Cardiac fibroblast (primary cell): ENCODE results near the gene EGLN2.

ENCODE experiments used
- DNase-seq, 2 donors: peaks; one replicate each; pipeline versions ENCODE4 v3.0.0 to v3.0.0-alpha.2; 2010; ENCODE audit warnings: low read depth in 2 of 2
- H3K4me3 ChIP-seq, 2 donors: replicated peaks in 1 of 2; 1 replicate in 1 of 2; 2 replicates in 1 of 2; pipeline ENCODE4 v1.5.1; 2011; ENCODE audit warnings: low read depth in 2 of 2, low read length in 2 of 2, mild to moderate bottlenecking in 2 of 2, moderate library complexity in 1 of 2
- CTCF ChIP-seq: IDR thresholded peaks from one replicate; pipeline ENCODE4 v1.5.1; 2011; ENCODE audit warnings: low read depth, mild to moderate bottlenecking, low read length, inconsistent platforms

The EGLN2 gene

DNA sequence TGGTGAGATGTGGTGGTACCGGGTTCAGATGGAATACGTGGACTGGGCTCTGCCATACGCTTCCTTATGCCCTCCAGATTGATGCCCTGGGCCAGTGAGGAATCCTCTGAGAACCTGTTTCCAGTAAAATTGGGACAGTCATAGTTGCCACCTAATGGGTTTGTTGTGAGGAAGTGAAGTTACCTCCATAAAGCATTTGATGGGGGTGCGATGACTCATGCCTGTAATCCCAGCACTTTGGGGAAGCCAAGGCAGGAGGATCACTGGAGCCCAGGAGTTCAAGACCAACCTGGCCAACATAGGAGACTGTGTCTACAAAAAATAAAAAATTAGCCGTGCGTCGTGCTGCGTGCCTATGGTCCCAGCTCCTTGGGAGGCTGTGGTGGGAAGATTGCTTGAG is 43.2 kb upstream of the EGLN2 start:
- no peak for TF ChIP-seq CTCF
- no peak for DNase-seq
- H3K4me3 ChIP-seq = no peak overlapping the region

GRCh38 chr19:40756502-40757110 is 42.4 kb upstream of the EGLN2 start:
- no peak for DNase-seq
- TF ChIP-seq CTCF = no peak
- no peak overlapping the region for H3K4me3 ChIP-seq

DNA sequence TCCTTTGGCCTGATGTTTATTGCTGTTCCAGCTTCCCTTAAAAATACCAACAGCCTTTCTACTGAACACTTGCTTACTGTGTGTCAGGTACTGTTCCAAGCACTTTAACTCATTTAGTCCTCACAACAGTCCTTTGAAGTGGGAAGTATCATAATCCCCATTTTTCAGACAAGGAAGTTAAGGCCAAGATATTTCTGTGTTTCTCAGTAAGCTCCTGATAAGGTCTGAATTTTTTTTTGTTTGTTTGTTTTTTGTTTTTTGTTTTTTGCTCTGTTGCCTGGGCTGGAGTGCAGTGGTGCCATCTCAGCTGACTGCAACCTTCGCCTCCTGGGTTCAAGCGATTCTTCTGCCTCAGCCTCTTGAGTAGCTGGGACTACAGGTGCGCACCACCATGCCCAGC is 40.5 kb upstream of the EGLN2 start:
- TF ChIP-seq CTCF = no peak
- no peak overlapping the region for H3K4me3 ChIP-seq
- DNase-seq = no peak

- no peak for TF ChIP-seq CTCF
- no peak overlapping the region for H3K4me3 ChIP-seq
- no peak for DNase-seq
Observed at GRCh38 chr19:40759352-40759751, 39.6 kb upstream of the EGLN2 start.

GRCh38 chr19:40762754-40763470 is 36.1 kb upstream of the EGLN2 start:
- DNase-seq = no peak
- H3K4me3 ChIP-seq = no peak overlapping the region
- TF ChIP-seq CTCF = no peak

- H3K4me3 ChIP-seq = no peak overlapping the region
- no peak for TF ChIP-seq CTCF
- DNase-seq = no peak
Observed at GRCh38 chr19:40763526-40763925, 35.5 kb upstream of the EGLN2 start.
